GM19351 (cell line): ENCODE measurements around the gene EGR1.
"Not testable (repeated sequence)": the region's sequence is repeated elsewhere in the genome, so short reads cannot be mapped to it uniquely, and the experiment has no call there.

ENCODE experiments used
- ATAC-seq: cut with Tn5 transposase; IDR thresholded peaks from one replicate; pipeline ENCODE4 v1.9.1; 2021; ENCODE audit warnings: mild to moderate bottlenecking, moderate library complexity; ENCODE audit not compliant: unreplicated experiment

Gene EGR1

GRCh38 chr5:138506370-138507306, 41.4 kb downstream of the EGR1 start:
- no peak for ATAC-seq

DNA sequence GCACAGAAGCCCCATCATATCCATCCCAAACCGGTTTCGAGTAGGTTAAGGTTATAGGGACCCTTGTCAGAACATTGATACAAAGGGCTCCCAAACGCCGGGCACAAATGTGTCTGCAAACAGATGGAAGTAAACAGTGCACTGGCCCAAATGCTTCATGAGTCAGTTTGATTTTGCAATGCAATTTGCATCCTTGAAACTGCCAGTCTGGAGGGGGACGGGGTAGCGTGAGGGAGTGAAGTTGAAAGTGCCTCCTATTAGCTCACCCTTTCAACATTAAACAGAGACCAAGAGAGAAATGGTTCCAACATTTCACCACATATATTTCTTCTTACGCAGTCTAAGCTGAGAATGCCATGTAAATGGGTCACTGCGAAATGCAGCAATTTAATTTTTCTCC, 42.2 kb downstream of the EGR1 start:
- not testable (repeated sequence) for ATAC-seq

DNA sequence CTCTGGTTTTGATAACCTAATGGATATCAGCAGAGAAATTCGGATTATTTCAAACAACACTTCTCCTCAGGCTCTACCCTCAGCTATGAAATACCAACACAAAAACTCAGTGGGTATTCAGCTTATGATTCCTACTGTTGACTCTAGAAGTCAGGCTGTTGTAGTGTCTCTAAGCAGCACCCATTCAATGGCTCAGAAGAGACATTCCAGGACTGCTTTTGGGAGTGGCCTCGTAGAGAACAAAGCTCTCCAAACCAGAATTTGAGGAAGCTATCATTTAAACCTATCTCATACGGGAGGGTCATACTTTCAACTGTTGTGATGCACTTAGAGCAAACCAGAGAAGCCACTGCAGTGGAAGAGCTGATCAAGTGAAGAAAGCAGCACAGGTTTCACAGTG, 43.7 kb downstream of the EGR1 start:
- ATAC-seq = no peak

DNA sequence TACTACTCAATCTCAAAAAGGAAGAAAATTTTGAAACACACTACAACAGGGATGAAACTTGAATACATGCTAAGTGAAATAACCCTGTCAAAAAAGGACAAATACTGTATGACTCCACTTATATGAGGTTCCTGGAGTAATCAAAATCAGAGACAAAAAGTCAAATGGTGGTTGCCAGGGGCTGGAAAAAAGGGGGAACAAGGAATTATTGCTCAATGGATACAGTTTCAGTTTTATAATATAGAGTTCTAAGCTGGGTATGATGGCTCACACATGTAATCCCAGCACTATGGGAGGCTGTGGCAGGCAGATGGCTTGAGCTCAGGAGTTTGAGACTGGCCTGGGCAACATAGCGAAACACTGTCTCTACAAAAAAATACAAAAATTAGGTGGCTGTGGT, 48.7 kb downstream of the EGR1 start:
- ATAC-seq = no peak

DNA sequence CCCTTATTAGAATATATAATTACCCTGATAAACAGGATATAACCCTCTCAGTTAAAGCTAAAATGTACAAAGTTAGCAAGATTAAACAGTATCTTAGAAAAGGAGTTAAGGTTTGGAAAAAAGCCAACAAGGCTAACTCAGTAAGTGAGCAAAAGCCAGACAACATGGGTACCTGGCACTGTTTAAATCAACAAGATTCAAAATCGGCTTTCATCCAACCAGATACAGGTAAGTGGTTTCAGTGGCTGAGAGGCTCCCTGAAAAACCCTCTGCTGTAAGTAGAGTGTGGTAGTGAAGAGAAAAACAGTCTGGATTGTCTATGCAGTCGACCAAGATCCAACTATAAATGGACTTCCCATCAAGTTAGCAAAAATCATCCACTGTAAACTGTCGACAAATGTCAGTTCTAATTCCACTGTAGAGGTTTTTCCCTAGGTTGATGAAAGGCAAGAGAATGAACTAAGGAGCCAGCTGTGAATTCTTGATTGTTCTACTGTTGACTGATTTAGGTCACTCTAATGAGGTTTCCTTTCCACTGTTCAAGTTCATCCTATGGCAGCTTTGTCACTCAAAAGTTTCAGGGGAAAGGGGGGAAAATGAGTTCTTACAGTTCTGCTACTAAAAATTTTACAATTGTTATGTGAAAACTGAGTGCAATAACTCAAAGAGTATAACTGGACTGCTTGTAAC, 50.4 kb downstream of the EGR1 start:
- ATAC-seq = no peak

GRCh38 chr5:138517437-138517836, 52.2 kb downstream of the EGR1 start:
- ATAC-seq = no peak
